Anterior cingulate cortex (tissue), 58 donors: ENCODE data around the gene LDB2.
"Not testable (repeated sequence)": the region's sequence is repeated elsewhere in the genome, so short reads cannot be mapped to it uniquely, and the experiment has no call there.

ENCODE experiments used
- DNase-seq, 58 donors: peaks; one replicate each; lab custom pipeline; 2025; lab: John Stamatoyannopoulos, UW

Gene LDB2

GRCh38 chr4:16897991-16898827, at the start of gene LDB2:
TSS of gene LDB2 (minus strand) at chr4:16898645.
- DNase-seq: peak in 51 of 58 donors; percentile 3 to 78 (median 43)

- DNase-seq: no peak
Measured at GRCh38 chr4:16942491-16942890, 44.0 kb upstream of the LDB2 start.

GRCh38 chr4:16939178-16939577, 40.7 kb upstream of the LDB2 start:
- no peak for DNase-seq

- no peak for DNase-seq
Measured at GRCh38 chr4:16938512-16939040, 40.1 kb upstream of the LDB2 start.

- DNase-seq: no peak
Measured at GRCh38 chr4:16931339-16932305, 33.2 kb upstream of the LDB2 start.

GRCh38 chr4:16926214-16926613, 27.8 kb upstream of the LDB2 start:
- DNase-seq: no peak

GRCh38 chr4:16918716-16919115, 20.3 kb upstream of the LDB2 start:
- DNase-seq: not testable (repeated sequence)

- DNase-seq: no peak
Measured at GRCh38 chr4:16916719-16917337, 18.4 kb upstream of the LDB2 start.

- no peak for DNase-seq
Measured at GRCh38 chr4:16916031-16916430, 17.6 kb upstream of the LDB2 start.

- DNase-seq: peak in 9 of 58 donors; percentile 0 to 27 (median 4)
Measured at GRCh38 chr4:16914208-16914607, 15.8 kb upstream of the LDB2 start.

GRCh38 chr4:16912896-16913295, 14.5 kb upstream of the LDB2 start:
- DNase-seq: no peak

- no peak for DNase-seq
Measured at GRCh38 chr4:16909281-16909680, 10.8 kb upstream of the LDB2 start.

GRCh38 chr4:16908377-16909021, 10.1 kb upstream of the LDB2 start:
- DNase-seq: no peak

- no peak for DNase-seq
Measured at GRCh38 chr4:16900325-16900724, 1.9 kb upstream of the LDB2 start.

- no peak for DNase-seq
Measured at GRCh38 chr4:16896881-16897750, 1.3 kb downstream of the LDB2 start.

GRCh38 chr4:16894406-16894805, 4.0 kb downstream of the LDB2 start:
- no peak for DNase-seq

- no peak for DNase-seq
Measured at GRCh38 chr4:16893141-16893651, 5.2 kb downstream of the LDB2 start.

- no peak for DNase-seq
Measured at GRCh38 chr4:16890651-16891050, 7.8 kb downstream of the LDB2 start.

GRCh38 chr4:16889945-16890344, 8.5 kb downstream of the LDB2 start:
- no peak for DNase-seq
